Hepatocyte (in vitro differentiated cells): Measurements from ENCODE around the gene NRP1. TPM values are rescaled to one million over a fixed set of nuclear protein-coding genes. Genes with fewer than 3 reads are reported as not detected.
A peak's percentile ranks its signal among the peaks of the same experiment; 100 is the strongest.

Experiments
- DNase-seq: peaks from one replicate; pipeline ENCODE4 v3.0.0-alpha.2; 2016; ENCODE audit warnings: low spot score
- H2AFZ ChIP-seq: fragments of 200-600 bp; sonication (generic); 2 replicates; pipeline ENCODE4 v1.6.0; 2016; ENCODE audit warnings: antibody characterized with exemption, mild to moderate bottlenecking
- H3K27ac ChIP-seq: fragments of 200-600 bp; sonication (generic); 2 replicates; pipeline ENCODE4 v1.5.1; 2016; ENCODE audit warnings: mild to moderate bottlenecking
- H3K27me3 ChIP-seq: fragments of 200-600 bp; sonication (generic); 2 replicates; pipeline ENCODE4 v1.6.1; 2016
- H3K36me3 ChIP-seq: fragments of 200-600 bp; sonication (generic); replicated peaks from 2 replicates; pipeline ENCODE4 v1.5.1; 2016; ENCODE audit warnings: low read depth; ENCODE audit not compliant: insufficient read depth
- H3K4me1 ChIP-seq: fragments of 200-600 bp; sonication (generic); 2 replicates; pipeline ENCODE4 v1.5.1; 2016; ENCODE audit warnings: mild to moderate bottlenecking, moderate library complexity; ENCODE audit not compliant: insufficient read depth
- H3K4me2 ChIP-seq: fragments of 200-600 bp; sonication (generic); 2 replicates; pipeline ENCODE4 v1.6.0; 2016
- H3K4me3 ChIP-seq: fragments of 200-600 bp; sonication (generic); 2 replicates; pipeline ENCODE4 v1.5.1; 2016; ENCODE audit warnings: mild to moderate bottlenecking
- H3K79me2 ChIP-seq: fragments of 200-600 bp; sonication (generic); 2 replicates; pipeline ENCODE4 v1.6.0; 2017; ENCODE audit warnings: mild to moderate bottlenecking
- H3K9me2 ChIP-seq: fragments of 200-600 bp; sonication (generic); replicated peaks from 2 replicates; pipeline ENCODE4 v1.6.0; 2017; ENCODE audit warnings: mild to moderate bottlenecking; ENCODE audit not compliant: insufficient read depth
- H3K9me3 ChIP-seq: fragments of 200-600 bp; sonication (generic); 2 replicates; pipeline ENCODE4 v1.5.1; 2016; ENCODE audit warnings: low read depth, mild to moderate bottlenecking
- H4K20me1 ChIP-seq: fragments of 200-600 bp; sonication (generic); 2 replicates; pipeline ENCODE4 v1.6.0; 2016; ENCODE audit warnings: mild to moderate bottlenecking; ENCODE audit not compliant: insufficient read depth, poor library complexity, severe bottlenecking
- EZH2 ChIP-seq: fragments of 200-600 bp; sonication (generic); IDR thresholded peaks from 2 replicates; pipeline ENCODE4 v1.6.1; 2016; ENCODE audit warnings: antibody characterized with exemption, mild to moderate bottlenecking, borderline replicate concordance
- EZH2phosphoT487 ChIP-seq: fragments of 200-600 bp; sonication (generic); IDR thresholded peaks from one replicate; pipeline ENCODE4 v1.6.1; 2018; ENCODE audit warnings: antibody characterized with exemption, mild to moderate bottlenecking, low read depth, moderate library complexity; ENCODE audit not compliant: unreplicated experiment, severe bottlenecking
- WGBS: methylation state at CpG from one replicate; pipeline ENCODE4 v1.1.6; 2016; ENCODE audit warnings: low lambda C conversion rate; ENCODE audit errors: missing lambda C conversion rate; 5-methylcytosine and 5-hydroxymethylcytosine counted together
- polyA plus RNA-seq: library from polyadenylated mRNA; unstranded; fragments of >200 nt; fragmentation: Nextera tagmentation; extraction: Ambion mirVana; gene quantifications from 2 replicates; pipeline ENCODE4 v1.2.1, GENCODE V29; 2016
- total RNA-seq: library from RNA; depleted of rRNA; stranded (reverse); fragments of >200 nt; gene quantifications from 2 replicates; pipeline ENCODE4 v1.2.3, GENCODE V29; 2014
- TF ChIP-seq, protein P1 (sequence below): fragments of 200-600 bp; sonication (generic); IDR thresholded peaks from 2 replicates; pipeline ENCODE4 v1.5.1; 2016; ENCODE audit warnings: antibody characterized with exemption, mild to moderate bottlenecking; ENCODE audit not compliant: poor library complexity

NRP1 gene
- total and polyA plus RNA-seq, 2 experiments from 2014 or later = 32.2 to 46.9 TPM

DNA sequence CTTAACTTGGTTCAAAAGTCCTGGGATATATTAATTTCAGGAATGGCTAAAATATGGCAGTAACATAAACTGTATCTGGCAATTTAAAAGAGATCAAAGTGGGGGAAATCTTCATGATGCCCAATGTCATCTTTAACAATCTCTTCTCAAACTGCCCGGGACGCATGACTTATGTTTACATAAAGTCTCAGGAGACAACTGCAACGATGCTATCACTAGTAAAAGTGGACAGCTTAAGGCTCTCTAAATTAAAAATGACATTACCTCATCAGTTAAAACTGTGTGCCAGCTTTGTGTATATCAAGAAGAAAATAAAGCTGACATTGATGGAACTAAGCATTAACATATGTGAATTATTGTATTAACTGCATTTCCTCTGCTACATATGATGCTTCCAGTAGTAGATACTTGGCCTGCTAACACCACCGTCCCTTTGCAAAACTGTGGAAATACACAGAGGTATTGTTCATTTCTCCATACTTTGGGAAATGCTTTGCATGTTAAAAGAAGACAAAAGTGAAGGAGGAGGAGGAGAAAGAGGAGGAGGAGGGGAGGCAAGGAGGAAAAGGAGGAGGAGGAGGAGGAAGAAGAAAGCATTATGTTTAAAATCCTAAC, 62.4 kb downstream of the NRP1 start:
- WGBS = 32% methylated on average over 4 of the region's 4 CpGs
- Histone ChIP-seq H3K4me2 (peak overlapping the region; percentile 69), H3K79me2 (peaks cover 24% of the 10 kb centered on the region)

GRCh38 chr10:33270971-33271370, 63.5 kb downstream of the NRP1 start:
- no peak overlapping the region for H2AFZ ChIP-seq
- WGBS = 77% methylated on average over 1 of the region's 1 CpG
- H3K9me2 ChIP-seq = no peaks in the 10 kb centered on the region
- H4K20me1 ChIP-seq = no peaks in the 10 kb centered on the region
- no peak overlapping the region for H3K4me2 ChIP-seq
- no peak for DNase-seq
- TF ChIP-seq EZH2phosphoT487 (no peak), EZH2 (no peak)
- TF ChIP-seq, protein P1, sequence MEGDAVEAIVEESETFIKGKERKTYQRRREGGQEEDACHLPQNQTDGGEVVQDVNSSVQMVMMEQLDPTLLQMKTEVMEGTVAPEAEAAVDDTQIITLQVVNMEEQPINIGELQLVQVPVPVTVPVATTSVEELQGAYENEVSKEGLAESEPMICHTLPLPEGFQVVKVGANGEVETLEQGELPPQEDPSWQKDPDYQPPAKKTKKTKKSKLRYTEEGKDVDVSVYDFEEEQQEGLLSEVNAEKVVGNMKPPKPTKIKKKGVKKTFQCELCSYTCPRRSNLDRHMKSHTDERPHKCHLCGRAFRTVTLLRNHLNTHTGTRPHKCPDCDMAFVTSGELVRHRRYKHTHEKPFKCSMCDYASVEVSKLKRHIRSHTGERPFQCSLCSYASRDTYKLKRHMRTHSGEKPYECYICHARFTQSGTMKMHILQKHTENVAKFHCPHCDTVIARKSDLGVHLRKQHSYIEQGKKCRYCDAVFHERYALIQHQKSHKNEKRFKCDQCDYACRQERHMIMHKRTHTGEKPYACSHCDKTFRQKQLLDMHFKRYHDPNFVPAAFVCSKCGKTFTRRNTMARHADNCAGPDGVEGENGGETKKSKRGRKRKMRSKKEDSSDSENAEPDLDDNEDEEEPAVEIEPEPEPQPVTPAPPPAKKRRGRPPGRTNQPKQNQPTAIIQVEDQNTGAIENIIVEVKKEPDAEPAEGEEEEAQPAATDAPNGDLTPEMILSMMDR = no peak
- H3K79me2 ChIP-seq = peaks cover 18% of the 10 kb centered on the region
- no peaks in the 10 kb centered on the region for H3K27me3 ChIP-seq
- no peaks in the 10 kb centered on the region for H3K9me3 ChIP-seq
- H3K4me1 ChIP-seq = peaks cover 27% of the 10 kb centered on the region
- no peaks in the 10 kb centered on the region for H3K36me3 ChIP-seq
- no peak overlapping the region for H3K4me3 ChIP-seq
- H3K27ac ChIP-seq = no peak overlapping the region

More for the DNA sequence above, 62.4 kb downstream of the NRP1 start:
- Histone ChIP-seq H3K9me2 (no peaks in the 10 kb centered on the region), H3K4me1 (peaks cover 33% of the 10 kb centered on the region), H3K4me3 (no peak overlapping the region), H3K9me3 (no peaks in the 10 kb centered on the region), H3K36me3 (no peaks in the 10 kb centered on the region), H3K27me3 (no peaks in the 10 kb centered on the region), H4K20me1 (no peaks in the 10 kb centered on the region), H3K27ac (no peak overlapping the region), H2AFZ (no peak overlapping the region)
- DNase-seq = no peak
- TF ChIP-seq EZH2 = no peak
- TF ChIP-seq, protein P1 = no peak
- no peak for TF ChIP-seq EZH2phosphoT487

DNA sequence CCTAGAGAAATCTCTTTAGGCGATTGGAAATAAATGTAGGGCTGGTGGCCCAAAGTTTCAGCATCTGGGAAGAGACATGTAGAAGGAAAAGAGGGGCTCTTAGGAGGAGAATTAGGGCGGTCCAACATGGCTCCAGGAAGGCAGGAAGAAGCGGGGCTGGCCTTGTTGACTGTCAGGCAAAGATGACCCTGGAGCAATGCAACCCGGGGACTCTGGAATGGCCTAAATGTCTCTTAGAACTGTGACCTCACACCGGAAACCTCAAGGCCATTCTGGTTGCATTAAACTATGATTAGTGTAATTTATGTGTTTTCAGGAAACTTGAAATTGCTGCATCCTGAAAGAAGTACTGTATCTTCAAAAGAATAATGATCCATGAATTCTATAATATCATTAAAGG, 66.8 kb downstream of the NRP1 start:
- Histone ChIP-seq H3K27me3 (no peaks in the 10 kb centered on the region), H3K4me2 (no peak overlapping the region), H3K36me3 (no peaks in the 10 kb centered on the region), H3K4me1 (peaks cover 22% of the 10 kb centered on the region), H4K20me1 (no peaks in the 10 kb centered on the region), H3K27ac (no peak overlapping the region), H3K79me2 (peaks cover 8% of the 10 kb centered on the region), H3K9me2 (no peaks in the 10 kb centered on the region), H2AFZ (no peak overlapping the region), H3K4me3 (no peak overlapping the region), H3K9me3 (no peaks in the 10 kb centered on the region)
- 98% methylated on average over 5 of the region's 5 CpGs for WGBS
- DNase-seq = no peak
- TF ChIP-seq, protein P1 = no peak
- TF ChIP-seq EZH2phosphoT487 (no peak), EZH2 (no peak)
